Thyroid gland (tissue), 4 donors: ENCODE results near the gene TMEM219. TPM values are rescaled to one million over a fixed set of nuclear protein-coding genes. Genes with fewer than 3 reads are reported as not detected.

Experiments
- DNase-seq, 2 donors: peaks; one replicate each; pipeline ENCODE4 v3.0.0-alpha.2; 2019
- H3K27ac ChIP-seq, 3 donors: fragments of 200-600 bp; sonication (generic); 1 replicate in 2 of 3; 2 replicates in 1 of 3; pipeline ENCODE4 v1.5.1; 2016 to 2019; ENCODE audit warnings: mild to moderate bottlenecking in 1 of 3, moderate library complexity in 1 of 3
- H3K27me3 ChIP-seq: fragments of 200-600 bp; sonication (generic); one replicate; pipeline ENCODE4 v1.5.1; 2019
- H3K36me3 ChIP-seq, 2 donors: fragments of 200-600 bp; sonication (generic); one replicate each; pipeline ENCODE4 v1.5.1; 2016 to 2019
- H3K4me1 ChIP-seq, 2 donors: fragments of 200-600 bp; sonication (generic); one replicate each; pipeline ENCODE4 v1.5.1; 2017 to 2019
- H3K4me3 ChIP-seq, 3 donors: fragments of 200-600 bp; sonication (generic); replicated peaks in 1 of 3; 1 replicate in 2 of 3; 2 replicates in 1 of 3; pipeline ENCODE4 v1.5.1; 2016; ENCODE audit warnings: mild to moderate bottlenecking in 1 of 3
- H3K9me3 ChIP-seq: fragments of 200-600 bp; sonication (generic); one replicate; pipeline ENCODE4 v1.5.1; 2017
- POLR2A ChIP-seq, 2 donors: fragments of 450-650 bp; IDR thresholded peaks; one replicate each; pipeline ENCODE4 v1.6.1; 2017; ENCODE audit warnings: antibody characterized with exemption in 2 of 2, mild to moderate bottlenecking in 2 of 2, moderate library complexity in 1 of 2
- WGBS, 2 donors: methylation state at CpG; one replicate each; pipeline ENCODE4 v1.1.5; 2017; 5-methylcytosine and 5-hydroxymethylcytosine counted together
- intact Hi-C: fragments of 100-400 bp; cut with DNase I; formaldehyde crosslinking; loops from one replicate; pipeline ENCODE4 v1.15.1; 2023
- total RNA-seq, 4 donors: library from RNA; depleted of rRNA; stranded (reverse); fragments of >200 nt; gene quantifications; one replicate each; pipeline ENCODE4 v1.2.3, GENCODE V29; 2016
- TF ChIP-seq, protein P1 (sequence below), 6 experiments: fragments of 200-600 bp in 3 of 6; fragments of 450-650 bp in 3 of 6; sonication (generic) in 3 of 6; IDR thresholded peaks; one replicate each; pipeline ENCODE4 v1.5.1; 2016 to 2019; ENCODE audit warnings: antibody characterized with exemption in 6 of 6, mild to moderate bottlenecking in 2 of 6, inconsistent platforms in 1 of 6, moderate library complexity in 1 of 6

Gene TMEM219
- total RNA-seq, 4 donors from 2014 or later, result 93.2 to 140 (median 135) TPM

- no peak for TF ChIP-seq POLR2A (IDR thresholded peaks at IDR 0.05)
- TF ChIP-seq, protein P1, sequence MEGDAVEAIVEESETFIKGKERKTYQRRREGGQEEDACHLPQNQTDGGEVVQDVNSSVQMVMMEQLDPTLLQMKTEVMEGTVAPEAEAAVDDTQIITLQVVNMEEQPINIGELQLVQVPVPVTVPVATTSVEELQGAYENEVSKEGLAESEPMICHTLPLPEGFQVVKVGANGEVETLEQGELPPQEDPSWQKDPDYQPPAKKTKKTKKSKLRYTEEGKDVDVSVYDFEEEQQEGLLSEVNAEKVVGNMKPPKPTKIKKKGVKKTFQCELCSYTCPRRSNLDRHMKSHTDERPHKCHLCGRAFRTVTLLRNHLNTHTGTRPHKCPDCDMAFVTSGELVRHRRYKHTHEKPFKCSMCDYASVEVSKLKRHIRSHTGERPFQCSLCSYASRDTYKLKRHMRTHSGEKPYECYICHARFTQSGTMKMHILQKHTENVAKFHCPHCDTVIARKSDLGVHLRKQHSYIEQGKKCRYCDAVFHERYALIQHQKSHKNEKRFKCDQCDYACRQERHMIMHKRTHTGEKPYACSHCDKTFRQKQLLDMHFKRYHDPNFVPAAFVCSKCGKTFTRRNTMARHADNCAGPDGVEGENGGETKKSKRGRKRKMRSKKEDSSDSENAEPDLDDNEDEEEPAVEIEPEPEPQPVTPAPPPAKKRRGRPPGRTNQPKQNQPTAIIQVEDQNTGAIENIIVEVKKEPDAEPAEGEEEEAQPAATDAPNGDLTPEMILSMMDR (IDR thresholded peaks at IDR 0.05), result no peak
- no peak for DNase-seq
- H3K4me1 ChIP-seq, result no peaks in the 10 kb centered on the region
- H3K27me3 ChIP-seq, result no peaks in the 10 kb centered on the region
- WGBS, 2 donors, result 83 to 87% methylated on average over 23 of the region's 23 CpGs
- peaks cover 56 to 60% of the 10 kb centered on the region in 2 donors for H3K36me3 ChIP-seq
- no peaks in the 10 kb centered on the region for H3K9me3 ChIP-seq
- H3K4me3 ChIP-seq, result no peak overlapping the region
- H3K27ac ChIP-seq, result no peak overlapping the region
- intact Hi-C loops, result no loop called here
Observed at GRCh38 chr16:29989111-29989858, 27.4 kb downstream of the TMEM219 start.

DNA sequence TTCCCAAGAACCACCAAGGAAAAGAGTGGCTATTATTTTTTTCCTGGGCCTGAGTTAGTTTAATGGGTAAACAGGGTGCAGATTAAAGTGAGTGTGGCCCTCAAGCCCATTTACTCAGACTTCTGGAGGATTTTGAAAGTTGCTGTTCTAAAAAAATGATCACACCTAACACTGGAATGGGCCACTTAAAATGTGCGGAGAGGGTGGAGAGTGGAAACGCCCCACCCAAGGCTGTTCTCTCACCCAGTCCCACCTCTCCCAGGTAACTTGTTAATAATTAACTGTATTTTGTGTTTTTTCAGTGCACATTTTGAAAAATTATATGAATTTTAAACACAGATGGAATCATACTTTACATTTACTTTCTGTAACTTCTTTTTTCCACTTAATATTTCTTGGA lies 28.2 kb downstream of the TMEM219 start:
- H3K4me3 ChIP-seq, result no peak overlapping the region
- WGBS, 2 donors, result 95 to 96% methylated on average over 2 of the region's 2 CpGs
- H3K9me3 ChIP-seq, result no peaks in the 10 kb centered on the region
- H3K4me1 ChIP-seq, result peaks cover 7% of the 10 kb centered on the region in 2 donors
- intact Hi-C loops, result no loop called here
- H3K36me3 ChIP-seq, result peaks cover 50 to 52% of the 10 kb centered on the region in 2 donors
- no peak for DNase-seq
- no peak overlapping the region for H3K27ac ChIP-seq
- TF ChIP-seq, protein P1 (IDR thresholded peaks at IDR 0.05), result no peak
- TF ChIP-seq POLR2A (IDR thresholded peaks at IDR 0.05), result no peak
- H3K27me3 ChIP-seq, result no peaks in the 10 kb centered on the region

DNA sequence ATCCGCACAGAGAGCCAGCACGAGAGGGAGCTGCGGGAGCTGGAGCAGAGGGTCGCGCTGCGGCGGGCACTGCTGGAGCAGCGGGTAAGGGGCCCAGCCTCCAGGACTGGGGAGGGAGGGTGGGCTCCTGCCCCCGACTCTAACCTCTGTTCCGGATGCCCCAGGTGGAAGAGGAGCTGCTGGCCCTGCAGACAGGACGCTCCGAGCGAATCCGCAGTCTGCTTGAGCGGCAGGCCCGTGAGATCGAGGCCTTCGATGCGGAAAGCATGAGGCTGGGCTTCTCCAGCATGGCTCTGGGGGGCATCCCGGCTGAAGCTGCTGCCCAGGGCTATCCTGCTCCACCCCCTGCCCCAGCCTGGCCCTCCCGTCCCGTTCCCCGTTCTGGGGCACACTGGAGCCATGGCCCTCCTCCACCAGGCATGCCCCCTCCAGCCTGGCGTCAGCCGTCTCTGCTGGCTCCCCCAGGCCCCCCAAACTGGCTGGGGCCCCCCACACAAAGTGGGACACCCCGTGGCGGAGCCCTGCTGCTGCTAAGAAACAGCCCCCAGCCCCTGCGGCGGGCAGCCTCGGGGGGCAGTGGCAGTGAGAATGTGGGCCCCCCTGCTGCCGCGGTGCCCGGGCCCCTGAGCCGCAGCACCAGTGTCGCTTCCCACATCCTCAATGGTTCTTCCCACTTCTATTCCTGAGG lies 29.1 kb downstream of the TMEM219 start:
- intact Hi-C loops, result no loop called here

DNA sequence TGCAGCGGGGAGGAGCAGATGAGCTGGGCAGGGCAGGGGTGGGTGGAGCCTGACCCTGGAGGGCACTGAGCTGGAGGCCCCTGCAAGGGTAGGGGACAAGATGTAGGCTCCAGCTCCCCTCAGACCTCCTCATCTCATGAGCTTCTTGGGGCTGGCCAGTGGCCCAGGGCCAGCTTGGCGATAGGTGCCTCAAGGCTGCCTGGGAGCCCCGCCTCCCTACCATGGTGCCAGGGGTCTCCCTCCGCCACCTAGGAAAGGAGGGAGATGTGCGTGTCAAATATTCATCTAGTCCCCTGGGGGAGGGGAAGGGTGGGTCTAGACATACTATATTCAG lies 29.7 kb downstream of the TMEM219 start:
- Histone ChIP-seq H3K27me3 (no peaks in the 10 kb centered on the region), H3K36me3 (peaks cover 35 to 37% of the 10 kb centered on the region in 2 donors), H3K27ac (no peak overlapping the region), H3K4me1 (peaks cover 8 to 10% of the 10 kb centered on the region in 2 donors), H3K9me3 (no peaks in the 10 kb centered on the region), H3K4me3 (no peak overlapping the region)
- no peak for DNase-seq
- 78 to 92% methylated on average over 5 of the region's 5 CpGs for whole genome bisulfite sequencing, 2 donors
- TF ChIP-seq, protein P1 (IDR thresholded peaks at IDR 0.05), result no peak
- no peak for TF ChIP-seq POLR2A (IDR thresholded peaks at IDR 0.05)
- intact Hi-C loops, result no loop called here

More for the DNA sequence above, 29.1 kb downstream of the TMEM219 start:
- no peak for TF ChIP-seq POLR2A (IDR thresholded peaks at IDR 0.05)
- WGBS, 2 donors, result 91 to 93% methylated on average over 8 to 27 of the region's 35 CpGs
- peaks cover 7 to 10% of the 10 kb centered on the region in 2 donors for H3K4me1 ChIP-seq
- no peaks in the 10 kb centered on the region for H3K27me3 ChIP-seq
- no peak overlapping the region for H3K27ac ChIP-seq
- no peak overlapping the region for H3K4me3 ChIP-seq
- H3K36me3 ChIP-seq, result peaks cover 40 to 42% of the 10 kb centered on the region in 2 donors
- no peaks in the 10 kb centered on the region for H3K9me3 ChIP-seq
- no peak for DNase-seq

- intact Hi-C loops, result no loop called here
- 54 to 70% methylated on average over 7 of the region's 7 CpGs for WGBS, 2 donors
- H3K4me3 ChIP-seq, result no peak overlapping the region
- no peak overlapping the region for H3K27ac ChIP-seq
- H3K27me3 ChIP-seq, result no peaks in the 10 kb centered on the region
- H3K9me3 ChIP-seq, result no peaks in the 10 kb centered on the region
- H3K36me3 ChIP-seq, result peaks cover 26 to 28% of the 10 kb centered on the region in 2 donors
- DNase-seq, result no peak
- H3K4me1 ChIP-seq, result peaks cover 13 to 15% of the 10 kb centered on the region in 2 donors
- TF ChIP-seq, protein P1 (IDR thresholded peaks at IDR 0.05), result no peak
- TF ChIP-seq POLR2A (IDR thresholded peaks at IDR 0.05), result no peak
Observed at GRCh38 chr16:29992344-29992967, 30.6 kb downstream of the TMEM219 start.
